K562 (cell line): ENCODE data around the gene SLC5A5. TPM values are rescaled to one million over a fixed set of nuclear protein-coding genes. Genes with fewer than 3 reads are reported as not detected.

Source experiments
- AFF4 ChIP-seq: sonication (generic); formaldehyde crosslinking; IDR thresholded peaks from 2 replicates; pipeline ENCODE4 v1.8.0; 2023; ENCODE audit warnings: mild to moderate bottlenecking, missing genetic modification reagents
- CAMTA2 ChIP-seq: fragments of 250-450 bp; sonication (Bioruptor Pico); conservative IDR thresholded peaks from 2 replicates; pipeline ENCODE4 v1.5.1; 2022
- CBX3 ChIP-seq, 2 experiments: IDR thresholded peaks; 1 replicate in 1 of 2; 2 replicates in 1 of 2; pipeline ENCODE4 v1.6.1; 2012; ENCODE audit warnings: inconsistent platforms in 2 of 2, low read length in 2 of 2, borderline replicate concordance in 1 of 2, control low read depth in 1 of 2
- CCAR2 ChIP-seq: fragments of 200-400 bp; formaldehyde crosslinking; IDR thresholded peaks from 2 replicates; pipeline ENCODE4 v1.6.1; 2017; ENCODE audit warnings: mild to moderate bottlenecking, low read depth, low read length
- CHAMP1 ChIP-seq: fragments of 450-650 bp; IDR thresholded peaks from 2 replicates; pipeline ENCODE4 v1.6.1; 2016; ENCODE audit warnings: mild to moderate bottlenecking
- ELF1 ChIP-seq: fragments of 200-800 bp; sonication (Bioruptor generic); IDR thresholded peaks from 2 replicates; pipeline ENCODE4 v1.6.1; 2016; ENCODE audit warnings: missing genetic modification characterization, missing compliant biosample characterization
- YY1 ChIP-seq, 3 experiments: IDR thresholded peaks; 2 replicates each; pipeline ENCODE4 v1.6.1; 2011; ENCODE audit warnings: low read length in 2 of 3, mild to moderate bottlenecking in 2 of 3, moderate library complexity in 2 of 3, borderline replicate concordance in 1 of 3, control low read depth in 1 of 3, low read depth in 1 of 3; ENCODE audit not compliant: insufficient read depth in 3 of 3, insufficient replicate concordance in 2 of 3, control insufficient read depth in 1 of 3, insufficient read length in 1 of 3; ENCODE audit errors: extremely low read depth in 1 of 3
- ZNF184 ChIP-seq: sonication (generic); formaldehyde crosslinking; IDR thresholded peaks from 2 replicates; pipeline ENCODE4 v1.5.0; 2020; ENCODE audit warnings: missing genetic modification reagents
- ZNF263 ChIP-seq: sonication (generic); formaldehyde crosslinking; IDR thresholded peaks from 2 replicates; pipeline ENCODE4 v1.8.0; 2022; ENCODE audit warnings: mild to moderate bottlenecking, missing genetic modification reagents, borderline replicate concordance
- polyA plus RNA-seq, 8 experiments: library from polyadenylated mRNA; depleted of rRNA in 4 of 8; stranded (reverse) in 5 of 8; unstranded in 3 of 8; fragments of >200 nt; fragmentation: Nextera tagmentation in 2 of 8; fragmentation: Illumina TruSeq in 1 of 8; extraction: Ambion mirVana in 2 of 8; extraction: Trizol in 1 of 8; gene quantifications; 2 replicates each; pipeline versions ENCODE4 v1.2.1 to v1.2.3, GENCODE V29; 2011 to 2014; ENCODE audit warnings: inconsistent platforms in 1 of 8, missing spikeins in 1 of 8
- total RNA-seq, 7 experiments: library from RNA; depleted of rRNA in 6 of 7; stranded (reverse); fragments of >200 nt in 6 of 7; fragmentation: Illumina TruSeq in 2 of 7; extraction: Trizol in 2 of 7; gene quantifications; 2 replicates each; pipeline versions ENCODE4 v1.2.1 to v1.2.3, GENCODE V29; 2011 to 2021; ENCODE audit warnings: low replicate concordance in 1 of 7

Gene SLC5A5
- total and polyA plus RNA-seq, 9 of the 15 experiments (the other 6 are each of a cell fraction or from before 2014, with no cell fraction given), result 0.10 to 0.73 (median 0.23) TPM

DNA sequence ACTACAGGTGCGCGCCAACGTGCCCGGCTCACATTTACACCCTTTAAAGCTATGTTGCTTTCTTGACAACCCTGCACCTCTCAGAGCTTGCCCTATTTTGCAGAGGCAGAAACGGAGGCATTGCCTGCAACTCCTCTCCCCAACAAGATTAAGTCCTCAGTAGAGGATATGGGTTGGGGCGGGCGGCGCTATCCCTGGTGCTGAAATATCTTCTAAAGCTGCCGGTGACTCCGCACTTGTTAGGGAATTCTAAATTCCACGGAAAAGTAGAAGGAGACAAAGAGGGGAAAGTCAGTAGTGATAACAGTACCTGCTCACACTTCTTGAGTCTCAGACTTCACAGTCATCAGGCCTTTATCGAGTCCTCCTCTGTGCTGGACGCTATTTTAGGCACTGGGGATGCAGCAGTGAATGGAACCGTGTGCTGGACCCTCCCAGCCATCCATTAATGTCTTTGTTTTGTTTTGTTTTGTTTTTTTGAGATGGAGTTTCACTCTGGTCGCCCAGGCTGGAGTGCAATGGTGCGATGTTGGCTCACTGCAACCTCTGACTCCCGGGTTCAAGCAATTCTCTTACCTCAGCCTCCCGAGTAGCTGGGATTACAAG lies 18.0 kb downstream of the SLC5A5 start (continued):
- TF ChIP-seq CHAMP1 (peak; percentile 54; the same call in 1 of the 2 replicates), CAMTA2 (no peak), YY1 (IDR thresholded peaks at IDR 0.05; ENCODE audit: borderline replicate concordance in 1 of 3, control insufficient read depth in 1 of 3, extremely low read depth in 1 of 3, insufficient read depth in 3 of 3, insufficient read length in 1 of 3, insufficient replicate concordance in 2 of 3, low read depth in 1 of 3, low read length in 2 of 3) (no peak), ZNF184 (CRISPR knock-in tag) (no peak), ZNF263 (peak; percentile 45; the same call in 1 of the 2 replicates), CCAR2 (no peak), ELF1 (tag) (no peak), CBX3 (IDR thresholded peaks at IDR 0.05; ENCODE audit: borderline replicate concordance in 1 of 2, low read length in 2 of 2) (0 out of 3 replicates have a peak, but pooled peaks of 1 of the 2 experiments have one; percentile 26), AFF4 (CRISPR knock-in tag) (0 out of 2 replicates have a peak, but pooled peaks have one; percentile 34)
